SU-DHL-6 (cell line): ENCODE results near the gene PMS2.
"Not testable (repeated sequence)": the region's sequence is repeated elsewhere in the genome, so short reads cannot be mapped to it uniquely, and the experiment has no call there.

Experiments
- H2AFZ ChIP-seq: fragments of 200-600 bp; sonication (generic); 2 replicates; pipeline ENCODE4 v1.6.1; 2014; ENCODE audit warnings: low read depth, mild to moderate bottlenecking, moderate library complexity, mixed read lengths, antibody characterized with exemption, low read length; ENCODE audit not compliant: severe bottlenecking
- H3F3A ChIP-seq: fragments of 200-600 bp; shearing (Covaris generic); 2 replicates; pipeline ENCODE4 v1.6.0; 2016; ENCODE audit warnings: antibody characterized with exemption, mild to moderate bottlenecking; ENCODE audit not compliant: insufficient read depth
- H3K27ac ChIP-seq: fragments of 200-600 bp; sonication (generic); 2 replicates; pipeline ENCODE4 v1.5.1; 2016; ENCODE audit warnings: low read depth, mild to moderate bottlenecking, low read length, moderate library complexity, mixed read lengths
- H3K27me3 ChIP-seq: fragments of 200-600 bp; sonication (generic), shearing (Covaris generic); 2 replicates; pipeline ENCODE4 v1.6.0; 2014; ENCODE audit warnings: mild to moderate bottlenecking, low read length
- H3K36me3 ChIP-seq: fragments of 200-600 bp; sonication (generic); 2 replicates; pipeline ENCODE4 v1.6.1; 2014; ENCODE audit warnings: mild to moderate bottlenecking, low read length, mixed read lengths
- H3K4me2 ChIP-seq: fragments of 300-600, 200-600 bp; shearing (Covaris generic), sonication (generic); 2 replicates; pipeline ENCODE4 v1.6.0; 2014; ENCODE audit warnings: low read length, low read depth, mild to moderate bottlenecking; ENCODE audit not compliant: poor library complexity, severe bottlenecking
- H3K4me3 ChIP-seq: fragments of 200-600 bp; sonication (generic); 2 replicates; pipeline ENCODE4 v1.5.1; 2014; ENCODE audit warnings: antibody characterized with exemption, low read length, mild to moderate bottlenecking, mixed read lengths; ENCODE audit not compliant: insufficient read depth, poor library complexity, severe bottlenecking
- H3K79me2 ChIP-seq: fragments of 200-600 bp; sonication (generic); 2 replicates; pipeline ENCODE4 v1.6.1; 2014; ENCODE audit warnings: mild to moderate bottlenecking, low read length, moderate library complexity; ENCODE audit not compliant: insufficient read depth
- H3K9ac ChIP-seq: fragments of 200-600 bp; sonication (generic); 2 replicates; pipeline ENCODE4 v1.7.0; 2014; ENCODE audit warnings: mild to moderate bottlenecking, low read length
- H3K9me2 ChIP-seq: fragments of 200-600 bp; sonication (generic); replicated peaks from 2 replicates; pipeline ENCODE4 v1.6.1; 2014; ENCODE audit warnings: low read length; ENCODE audit not compliant: insufficient read depth
- H3K9me3 ChIP-seq: fragments of 200-600 bp; sonication (generic); 2 replicates; pipeline ENCODE4 v1.6.1; 2014; ENCODE audit warnings: low read length, mixed read lengths; ENCODE audit not compliant: insufficient read depth
- H4K20me1 ChIP-seq: fragments of 200-600 bp; sonication (generic); 2 replicates; pipeline ENCODE4 v1.6.1; 2014; ENCODE audit warnings: low read depth, mild to moderate bottlenecking, antibody characterized with exemption, low read length, moderate library complexity, mixed read lengths
- CTCF ChIP-seq: fragments of 200-600 bp; sonication (generic); IDR thresholded peaks from one replicate; pipeline ENCODE4 v1.5.1; 2017; ENCODE audit warnings: antibody characterized with exemption, mild to moderate bottlenecking, low read length, moderate library complexity; ENCODE audit not compliant: insufficient read depth, poor library complexity, severe bottlenecking
- EZH2phosphoT487 ChIP-seq: fragments of 200-600 bp; sonication (generic), shearing (Covaris generic); conservative IDR thresholded peaks from 2 replicates; pipeline ENCODE4 v1.6.1; 2018; ENCODE audit warnings: mild to moderate bottlenecking, antibody characterized with exemption, low read length, moderate library complexity, mixed read lengths

Gene PMS2

GRCh38 chr7:6012355-6013104 is 3.7 kb upstream of the PMS2 start:
- Histone ChIP-seq H3K9me2 (no peaks in the 10 kb centered on the region), H3K27me3 (no peaks in the 10 kb centered on the region), H2AFZ (no peak overlapping the region), H3K36me3 (0 out of 2 replicates have a peak, but pooled peaks cover 4% of the 10 kb centered on the region), H3K4me2 (no peak overlapping the region), H4K20me1 (no peaks in the 10 kb centered on the region; the same call in 1 of the 2 replicates), H3F3A (peaks cover 16% of the 10 kb centered on the region), H3K9ac (no peak overlapping the region), H3K4me3 (no peak overlapping the region), H3K9me3 (no peaks in the 10 kb centered on the region), H3K79me2 (peaks cover 49% of the 10 kb centered on the region), H3K27ac (no peak overlapping the region)
- TF ChIP-seq EZH2phosphoT487: no peak
- TF ChIP-seq CTCF: no peak

DNA sequence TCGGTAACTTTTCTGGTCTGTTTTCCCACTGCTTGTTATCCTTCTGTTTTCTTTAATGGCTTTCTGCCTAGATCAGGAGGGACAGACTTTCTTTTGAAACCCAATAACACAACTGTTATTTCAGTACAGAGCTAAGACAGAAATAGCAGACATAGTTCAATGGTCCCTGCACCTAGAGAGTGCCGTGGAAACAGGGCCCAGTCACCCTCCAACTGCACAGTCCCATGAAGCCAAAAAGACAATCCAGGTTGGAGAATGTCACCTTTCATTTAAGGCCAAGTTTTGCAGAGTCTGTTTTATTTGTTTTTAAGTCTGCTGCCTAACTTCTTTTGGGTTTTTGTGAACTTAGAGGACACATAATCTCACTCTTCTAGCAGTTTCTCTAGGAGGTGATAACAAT is 2.7 kb upstream of the PMS2 start:
- TF ChIP-seq EZH2phosphoT487 (no peak), CTCF (no peak)
- Histone ChIP-seq H3K79me2 (peaks cover 55% of the 10 kb centered on the region), H2AFZ (no peak overlapping the region), H3K36me3 (0 out of 2 replicates have a peak, but pooled peaks cover 4% of the 10 kb centered on the region), H3K4me3 (no peak overlapping the region), H3K9me2 (no peaks in the 10 kb centered on the region), H3K27ac (no peak overlapping the region), H3K4me2 (no peak overlapping the region), H3K9ac (no peak overlapping the region), H3F3A (peaks cover 21% of the 10 kb centered on the region), H3K9me3 (no peaks in the 10 kb centered on the region), H4K20me1 (no peaks in the 10 kb centered on the region; the same call in 1 of the 2 replicates), H3K27me3 (no peaks in the 10 kb centered on the region)

- not testable (repeated sequence) for H2AFZ ChIP-seq, H3K9me2 ChIP-seq, H3K36me3 ChIP-seq, H4K20me1 ChIP-seq, H3K27me3 ChIP-seq, H3K9me3 ChIP-seq
- peak overlapping the region; percentile 81 for H3K4me3 ChIP-seq
- H3K9ac ChIP-seq: peak overlapping the region; percentile 84
- peak overlapping the region; percentile 80 for H3K4me2 ChIP-seq
- H3K79me2 ChIP-seq: peaks cover 57% of the 10 kb centered on the region
- H3K27ac ChIP-seq: peak overlapping the region; percentile 21; the same call in 1 of the 2 replicates
- peaks cover 25% of the 10 kb centered on the region for H3F3A ChIP-seq
These were observed 1.5 kb upstream of the PMS2 start for GRCh38 chr7:6010370-6010769.

DNA sequence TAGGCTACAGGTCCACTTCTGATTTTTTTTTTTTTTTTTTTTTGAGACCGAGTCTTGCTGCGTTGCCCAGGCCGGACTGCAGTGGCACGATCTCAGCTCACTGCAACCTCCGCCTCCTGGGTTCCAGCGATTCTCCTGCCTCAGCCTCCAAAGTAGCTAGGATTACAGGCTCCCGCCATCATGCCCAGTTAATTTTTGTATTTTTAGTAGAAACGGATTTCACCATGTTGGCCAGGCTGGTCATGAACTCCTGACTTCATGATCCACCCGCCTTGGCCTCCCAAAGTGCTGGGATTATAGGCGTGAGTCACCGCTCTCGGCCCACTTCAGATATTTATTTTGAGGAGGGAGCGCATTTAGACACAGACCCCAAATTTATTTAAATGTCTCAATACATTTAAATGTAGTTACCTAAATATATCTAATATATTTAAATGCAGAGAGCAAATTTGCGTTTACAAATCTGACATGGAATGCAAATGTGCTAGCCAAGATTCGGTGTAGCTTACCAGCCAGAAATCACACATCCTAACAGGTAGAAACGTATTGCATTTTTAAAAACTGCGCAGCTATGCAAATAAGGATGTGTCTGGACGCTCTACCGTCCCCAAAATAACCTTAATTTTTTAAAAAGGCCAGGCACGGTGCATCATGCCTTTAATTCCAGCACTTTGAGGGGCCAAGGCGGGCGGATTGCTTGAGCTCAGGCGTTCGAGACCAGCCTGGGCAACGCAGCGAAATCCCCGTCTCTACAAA is 836 bp downstream of the PMS2 start:
- Histone ChIP-seq H3K79me2 (peaks cover 53% of the 10 kb centered on the region), H3K27ac (peak overlapping the region; percentile 77), H3K4me3 (peak overlapping the region; percentile 81), H3F3A (peaks cover 25% of the 10 kb centered on the region), H3K9ac (peak overlapping the region; percentile 84), H3K4me2 (peak overlapping the region; percentile 92)
- H3K36me3 ChIP-seq, H4K20me1 ChIP-seq, H3K9me2 ChIP-seq, H3K9me3 ChIP-seq, H2AFZ ChIP-seq, H3K27me3 ChIP-seq: not testable (repeated sequence)
